GM12878 (cell line): ENCODE data around the gene ARL2. TPM values are rescaled to one million over a fixed set of nuclear protein-coding genes. Genes with fewer than 3 reads are reported as not detected.

ENCODE experiments used
- BHLHE40 ChIP-seq, 2 experiments: fragments of 450-650 bp in 1 of 2; IDR thresholded peaks; 2 replicates each; pipeline ENCODE4 v1.6.1; 2011 to 2017; ENCODE audit warnings: low read depth in 2 of 2, borderline replicate concordance in 1 of 2, improper control_type of control experiment in 1 of 2, low read length in 1 of 2, mild to moderate bottlenecking in 1 of 2
- GABPA ChIP-seq: IDR thresholded peaks from 2 replicates; pipeline ENCODE4 v1.6.1; 2014; ENCODE audit warnings: antibody characterized with exemption, low read depth, mild to moderate bottlenecking, inconsistent platforms
- GATAD2B ChIP-seq: fragments of 450-650 bp; conservative IDR thresholded peaks from 2 replicates; pipeline ENCODE4 v1.6.1; 2017; ENCODE audit warnings: low read depth, mild to moderate bottlenecking, moderate library complexity
- HDAC2 ChIP-seq: fragments of 200-600 bp; sonication (generic); IDR thresholded peaks from 2 replicates; pipeline ENCODE4 v1.6.1; 2017
- JUNB ChIP-seq: IDR thresholded peaks from 2 replicates; pipeline ENCODE4 v1.6.1; 2016; ENCODE audit warnings: antibody characterized with exemption, mild to moderate bottlenecking
- KDM1A ChIP-seq: fragments of 200-600 bp; sonication (generic); IDR thresholded peaks from 2 replicates; pipeline ENCODE4 v1.6.1; 2016; ENCODE audit warnings: borderline replicate concordance
- MEF2A ChIP-seq: IDR thresholded peaks from 2 replicates; pipeline ENCODE4 v1.6.1; 2011; ENCODE audit warnings: low read depth, mild to moderate bottlenecking, low read length, moderate library complexity; ENCODE audit not compliant: insufficient read depth
- RELA ChIP-seq: fragments of 450-650 bp; IDR thresholded peaks from 2 replicates; pipeline ENCODE4 v1.8.0; 2014; ENCODE audit warnings: borderline replicate concordance; ENCODE audit not compliant: partially characterized antibody
- SMAD1 ChIP-seq: fragments of 450-650 bp; IDR thresholded peaks from 2 replicates; pipeline ENCODE4 v1.6.1; 2018; ENCODE audit warnings: mild to moderate bottlenecking, low read depth; ENCODE audit not compliant: partially characterized antibody
- SMAD5 ChIP-seq: IDR thresholded peaks from 2 replicates; pipeline ENCODE4 v1.6.1; 2016; ENCODE audit warnings: antibody characterized with exemption, low read depth
- SMARCA5 ChIP-seq: fragments of 450-650 bp; IDR thresholded peaks from 2 replicates; pipeline ENCODE4 v1.6.1; 2017; ENCODE audit warnings: mild to moderate bottlenecking
- SMC3 ChIP-seq: IDR thresholded peaks from 2 replicates; pipeline ENCODE4 v1.6.1; 2011; ENCODE audit warnings: low read length, improper control_type of control experiment, borderline replicate concordance
- SREBF2 ChIP-seq: IDR thresholded peaks from 2 replicates; pipeline ENCODE4 v1.6.1; 2012; ENCODE audit warnings: mild to moderate bottlenecking, low read length
- STAT3 ChIP-seq: IDR thresholded peaks from 2 replicates; pipeline ENCODE4 v1.6.1; 2011; ENCODE audit warnings: low read depth, low read length, improper control_type of control experiment
- ZNF207 ChIP-seq: fragments of 450-650 bp; IDR thresholded peaks from 2 replicates; pipeline ENCODE4 v1.6.1; 2014; ENCODE audit warnings: antibody characterized with exemption, mild to moderate bottlenecking, borderline replicate concordance
- ZZZ3 ChIP-seq: IDR thresholded peaks from 2 replicates; pipeline ENCODE4 v1.6.1; 2011; ENCODE audit warnings: low read depth; ENCODE audit not compliant: control insufficient read depth, insufficient read length
- polyA plus RNA-seq, 11 experiments: library from polyadenylated mRNA; depleted of rRNA in 4 of 11; unstranded in 6 of 11; stranded (reverse) in 5 of 11; fragments of >200 nt; fragmentation: Nextera tagmentation in 4 of 11; fragmentation: Illumina TruSeq in 1 of 11; extraction: Ambion mirVana in 4 of 11; extraction: Trizol in 1 of 11; gene quantifications; 1 replicate in 1 of 11; 2 replicates in 10 of 11; pipeline versions ENCODE4 v1.2.1 to v1.2.3, GENCODE V29; 2011 to 2016; ENCODE audit warnings: inconsistent platforms in 2 of 11, missing spikeins in 2 of 11, low read depth in 1 of 11
- total RNA-seq, 4 experiments: library from RNA; depleted of rRNA in 3 of 4; stranded (reverse); fragments of >200 nt in 3 of 4; fragmentation: Illumina TruSeq in 1 of 4; extraction: Trizol in 1 of 4; gene quantifications; 2 replicates each; pipeline versions ENCODE4 v1.2.1 to v1.2.3, GENCODE V29; 2013 to 2021
- TF ChIP-seq, protein P1 (sequence below): fragments of 450-650 bp; formaldehyde crosslinking; IDR thresholded peaks from 2 replicates; pipeline ENCODE4 v1.4.0; 2020; ENCODE audit warnings: mild to moderate bottlenecking, moderate library complexity
- TF ChIP-seq, protein P2 (sequence below): fragments of 450-650 bp; IDR thresholded peaks from 2 replicates; pipeline ENCODE4 v1.6.1; 2017; ENCODE audit warnings: mild to moderate bottlenecking, moderate library complexity
- TF ChIP-seq, protein P3 (sequence below): fragments of 450-650 bp; IDR thresholded peaks from 2 replicates; pipeline ENCODE4 v1.6.1; 2017; ENCODE audit warnings: borderline replicate concordance
- TF ChIP-seq, protein P4 (sequence below): IDR thresholded peaks from 2 replicates; pipeline ENCODE4 v1.6.1; 2011; ENCODE audit warnings: mild to moderate bottlenecking, low read depth, low read length, moderate library complexity; ENCODE audit not compliant: insufficient replicate concordance

The ARL2 gene
- total and polyA plus RNA-seq, 10 of the 15 experiments (the other 5 are each of a cell fraction or from before 2014, with no cell fraction given), result 4.1 to 138 (median 73.4) TPM

- TF ChIP-seq, protein P1, sequence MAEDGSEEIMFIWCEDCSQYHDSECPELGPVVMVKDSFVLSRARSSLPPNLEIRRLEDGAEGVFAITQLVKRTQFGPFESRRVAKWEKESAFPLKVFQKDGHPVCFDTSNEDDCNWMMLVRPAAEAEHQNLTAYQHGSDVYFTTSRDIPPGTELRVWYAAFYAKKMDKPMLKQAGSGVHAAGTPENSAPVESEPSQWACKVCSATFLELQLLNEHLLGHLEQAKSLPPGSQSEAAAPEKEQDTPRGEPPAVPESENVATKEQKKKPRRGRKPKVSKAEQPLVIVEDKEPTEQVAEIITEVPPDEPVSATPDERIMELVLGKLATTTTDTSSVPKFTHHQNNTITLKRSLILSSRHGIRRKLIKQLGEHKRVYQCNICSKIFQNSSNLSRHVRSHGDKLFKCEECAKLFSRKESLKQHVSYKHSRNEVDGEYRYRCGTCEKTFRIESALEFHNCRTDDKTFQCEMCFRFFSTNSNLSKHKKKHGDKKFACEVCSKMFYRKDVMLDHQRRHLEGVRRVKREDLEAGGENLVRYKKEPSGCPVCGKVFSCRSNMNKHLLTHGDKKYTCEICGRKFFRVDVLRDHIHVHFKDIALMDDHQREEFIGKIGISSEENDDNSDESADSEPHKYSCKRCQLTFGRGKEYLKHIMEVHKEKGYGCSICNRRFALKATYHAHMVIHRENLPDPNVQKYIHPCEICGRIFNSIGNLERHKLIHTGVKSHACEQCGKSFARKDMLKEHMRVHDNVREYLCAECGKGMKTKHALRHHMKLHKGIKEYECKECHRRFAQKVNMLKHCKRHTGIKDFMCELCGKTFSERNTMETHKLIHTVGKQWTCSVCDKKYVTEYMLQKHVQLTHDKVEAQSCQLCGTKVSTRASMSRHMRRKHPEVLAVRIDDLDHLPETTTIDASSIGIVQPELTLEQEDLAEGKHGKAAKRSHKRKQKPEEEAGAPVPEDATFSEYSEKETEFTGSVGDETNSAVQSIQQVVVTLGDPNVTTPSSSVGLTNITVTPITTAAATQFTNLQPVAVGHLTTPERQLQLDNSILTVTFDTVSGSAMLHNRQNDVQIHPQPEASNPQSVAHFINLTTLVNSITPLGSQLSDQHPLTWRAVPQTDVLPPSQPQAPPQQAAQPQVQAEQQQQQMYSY (CRISPR knock-in tag), result no peak
- TF ChIP-seq SMARCA5, result no peak
- TF ChIP-seq ZNF207, result no peak
- TF ChIP-seq, protein P2, sequence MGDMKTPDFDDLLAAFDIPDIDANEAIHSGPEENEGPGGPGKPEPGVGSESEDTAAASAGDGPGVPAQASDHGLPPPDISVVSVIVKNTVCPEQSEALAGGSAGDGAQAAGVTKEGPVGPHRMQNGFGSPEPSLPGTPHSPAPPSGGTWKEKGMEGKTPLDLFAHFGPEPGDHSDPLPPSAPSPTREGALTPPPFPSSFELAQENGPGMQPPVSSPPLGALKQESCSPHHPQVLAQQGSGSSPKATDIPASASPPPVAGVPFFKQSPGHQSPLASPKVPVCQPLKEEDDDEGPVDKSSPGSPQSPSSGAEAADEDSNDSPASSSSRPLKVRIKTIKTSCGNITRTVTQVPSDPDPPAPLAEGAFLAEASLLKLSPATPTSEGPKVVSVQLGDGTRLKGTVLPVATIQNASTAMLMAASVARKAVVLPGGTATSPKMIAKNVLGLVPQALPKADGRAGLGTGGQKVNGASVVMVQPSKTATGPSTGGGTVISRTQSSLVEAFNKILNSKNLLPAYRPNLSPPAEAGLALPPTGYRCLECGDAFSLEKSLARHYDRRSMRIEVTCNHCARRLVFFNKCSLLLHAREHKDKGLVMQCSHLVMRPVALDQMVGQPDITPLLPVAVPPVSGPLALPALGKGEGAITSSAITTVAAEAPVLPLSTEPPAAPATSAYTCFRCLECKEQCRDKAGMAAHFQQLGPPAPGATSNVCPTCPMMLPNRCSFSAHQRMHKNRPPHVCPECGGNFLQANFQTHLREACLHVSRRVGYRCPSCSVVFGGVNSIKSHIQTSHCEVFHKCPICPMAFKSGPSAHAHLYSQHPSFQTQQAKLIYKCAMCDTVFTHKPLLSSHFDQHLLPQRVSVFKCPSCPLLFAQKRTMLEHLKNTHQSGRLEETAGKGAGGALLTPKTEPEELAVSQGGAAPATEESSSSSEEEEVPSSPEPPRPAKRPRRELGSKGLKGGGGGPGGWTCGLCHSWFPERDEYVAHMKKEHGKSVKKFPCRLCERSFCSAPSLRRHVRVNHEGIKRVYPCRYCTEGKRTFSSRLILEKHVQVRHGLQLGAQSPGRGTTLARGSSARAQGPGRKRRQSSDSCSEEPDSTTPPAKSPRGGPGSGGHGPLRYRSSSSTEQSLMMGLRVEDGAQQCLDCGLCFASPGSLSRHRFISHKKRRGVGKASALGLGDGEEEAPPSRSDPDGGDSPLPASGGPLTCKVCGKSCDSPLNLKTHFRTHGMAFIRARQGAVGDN, result peak; percentile 77
- TF ChIP-seq, protein P3, sequence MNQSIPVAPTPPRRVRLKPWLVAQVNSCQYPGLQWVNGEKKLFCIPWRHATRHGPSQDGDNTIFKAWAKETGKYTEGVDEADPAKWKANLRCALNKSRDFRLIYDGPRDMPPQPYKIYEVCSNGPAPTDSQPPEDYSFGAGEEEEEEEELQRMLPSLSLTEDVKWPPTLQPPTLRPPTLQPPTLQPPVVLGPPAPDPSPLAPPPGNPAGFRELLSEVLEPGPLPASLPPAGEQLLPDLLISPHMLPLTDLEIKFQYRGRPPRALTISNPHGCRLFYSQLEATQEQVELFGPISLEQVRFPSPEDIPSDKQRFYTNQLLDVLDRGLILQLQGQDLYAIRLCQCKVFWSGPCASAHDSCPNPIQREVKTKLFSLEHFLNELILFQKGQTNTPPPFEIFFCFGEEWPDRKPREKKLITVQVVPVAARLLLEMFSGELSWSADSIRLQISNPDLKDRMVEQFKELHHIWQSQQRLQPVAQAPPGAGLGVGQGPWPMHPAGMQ, result no peak
- TF ChIP-seq BHLHE40 (IDR thresholded peaks at IDR 0.05; ENCODE audit: borderline replicate concordance in 1 of 2, low read depth in 2 of 2, low read length in 1 of 2), result peak; percentile 8 to 37; a peak in 1 of 4 replicates
- TF ChIP-seq ZZZ3, result no peak
- TF ChIP-seq MEF2A, result peak; percentile 51; the same call in 1 of the 2 replicates
- TF ChIP-seq JUNB, result peak; percentile 99
- no peak for TF ChIP-seq HDAC2
- no peak for TF ChIP-seq STAT3
- TF ChIP-seq GABPA, result no peak
- no peak for TF ChIP-seq SMAD5
- TF ChIP-seq SMC3, result 0 out of 2 replicates have a peak, but pooled peaks have one; percentile 4
- TF ChIP-seq GATAD2B, result no peak
- TF ChIP-seq RELA, result peak; percentile 70
- TF ChIP-seq SREBF2, result no peak
- TF ChIP-seq KDM1A, result no peak
- TF ChIP-seq, protein P4, sequence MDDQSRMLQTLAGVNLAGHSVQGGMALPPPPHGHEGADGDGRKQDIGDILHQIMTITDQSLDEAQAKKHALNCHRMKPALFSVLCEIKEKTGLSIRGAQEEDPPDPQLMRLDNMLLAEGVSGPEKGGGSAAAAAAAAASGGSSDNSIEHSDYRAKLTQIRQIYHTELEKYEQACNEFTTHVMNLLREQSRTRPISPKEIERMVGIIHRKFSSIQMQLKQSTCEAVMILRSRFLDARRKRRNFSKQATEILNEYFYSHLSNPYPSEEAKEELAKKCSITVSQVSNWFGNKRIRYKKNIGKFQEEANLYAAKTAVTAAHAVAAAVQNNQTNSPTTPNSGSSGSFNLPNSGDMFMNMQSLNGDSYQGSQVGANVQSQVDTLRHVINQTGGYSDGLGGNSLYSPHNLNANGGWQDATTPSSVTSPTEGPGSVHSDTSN, result no peak
- TF ChIP-seq SMAD1, result no peak
These were observed 13.5 kb downstream of the ARL2 start, which contains the start of gene SNX15 (continued) for GRCh38 chr11:65027213-65028067.
